CD4-positive, alpha-beta T cell treated with Interleukin-6 at 100 ng/mL for 8 hours (primary cell): Measurements from ENCODE around the gene JPH2.
"Not testable (repeated sequence)": the region's sequence is repeated elsewhere in the genome, so short reads cannot be mapped to it uniquely, and the experiment has no call there.

ENCODE experiments used
- DNase-seq: peaks from one replicate; pipeline ENCODE4 v3.0.0-alpha.2; 2020; ENCODE audit warnings: mixed read lengths, low spot score

JPH2 gene

DNA sequence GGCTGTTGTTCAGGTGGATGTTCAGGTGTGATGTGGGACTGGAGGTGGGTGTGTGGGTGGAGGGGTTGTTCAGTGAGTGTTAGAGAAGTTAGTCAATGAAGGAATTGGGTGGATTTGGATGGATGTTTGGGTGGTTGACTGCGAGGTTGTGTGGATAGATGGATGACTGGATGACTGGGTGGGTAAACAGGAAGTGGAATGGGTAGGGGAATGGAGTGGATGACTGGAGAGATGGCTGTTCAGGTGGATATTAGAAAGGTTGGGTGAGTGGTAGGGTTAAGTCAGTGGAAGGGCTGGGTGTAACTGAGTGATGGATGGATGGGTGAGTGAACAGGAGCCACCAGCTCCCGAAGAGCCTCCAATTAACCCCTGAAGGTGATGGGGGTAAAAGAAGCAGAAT is 27.9 kb downstream of the JPH2 start:
- no peak for DNase-seq

DNA sequence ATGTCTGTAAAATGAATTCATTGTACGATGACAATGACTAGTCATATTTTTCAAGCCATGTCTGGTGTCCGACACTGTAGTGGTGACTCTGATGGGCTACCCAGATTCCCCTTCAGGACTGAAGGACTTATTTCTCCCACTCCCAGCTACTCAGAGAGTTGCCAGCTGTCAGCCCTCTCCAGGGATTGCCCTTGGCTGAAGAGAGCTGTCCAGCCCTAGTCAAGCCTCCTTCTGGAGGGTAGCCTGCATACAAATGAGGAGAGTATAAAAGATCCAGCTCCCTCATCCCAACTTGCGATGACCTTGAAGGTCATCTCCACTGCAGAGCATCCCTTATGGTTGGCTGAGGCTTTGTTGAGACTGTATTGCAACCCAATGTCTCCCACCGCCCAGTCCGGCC is 29.9 kb downstream of the JPH2 start:
- DNase-seq = no peak

DNA sequence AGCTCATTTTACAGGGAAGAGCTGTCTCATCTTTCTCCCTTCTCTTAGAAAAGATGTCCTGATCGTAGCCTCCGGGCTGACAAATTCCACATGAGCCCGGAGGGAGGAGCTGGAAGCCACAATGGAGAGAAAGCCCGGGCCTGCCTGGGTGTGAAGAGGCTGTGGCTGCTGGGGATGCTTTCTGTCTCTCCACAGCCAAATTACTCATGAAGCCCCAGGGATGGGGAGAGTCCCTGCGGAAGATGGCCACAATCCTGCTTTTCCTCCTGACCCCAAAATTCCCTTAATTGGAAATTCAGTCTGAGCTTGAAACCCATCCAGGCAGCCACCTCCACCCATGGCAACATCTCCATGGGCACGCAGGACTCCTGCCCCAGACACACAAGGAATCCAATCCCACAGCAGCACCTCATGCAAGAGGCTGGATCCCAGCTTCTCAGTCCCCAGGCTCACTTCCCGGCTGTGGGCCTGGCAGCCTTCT is 32.4 kb downstream of the JPH2 start:
- no peak for DNase-seq

DNA sequence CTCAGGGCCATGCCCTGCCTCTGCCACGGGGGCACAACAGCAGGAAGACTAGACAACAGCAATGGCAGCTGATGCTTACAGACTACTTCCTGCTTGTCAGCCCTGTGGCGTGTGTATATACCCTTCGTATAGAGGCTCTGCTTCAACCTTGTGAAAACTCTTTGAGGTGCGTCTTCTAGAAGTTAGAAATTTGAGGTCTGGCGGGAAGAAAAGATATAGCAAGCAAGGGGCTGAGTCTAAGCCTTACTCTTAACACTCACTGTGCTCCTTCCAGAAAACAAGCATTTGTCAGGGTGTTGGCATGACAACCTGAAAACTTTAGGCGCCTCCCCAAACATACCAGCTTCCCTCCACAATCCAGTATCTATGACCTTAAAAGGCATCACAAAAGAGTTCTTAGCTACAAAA is 33.3 kb downstream of the JPH2 start:
- DNase-seq = peak; percentile 22

DNA sequence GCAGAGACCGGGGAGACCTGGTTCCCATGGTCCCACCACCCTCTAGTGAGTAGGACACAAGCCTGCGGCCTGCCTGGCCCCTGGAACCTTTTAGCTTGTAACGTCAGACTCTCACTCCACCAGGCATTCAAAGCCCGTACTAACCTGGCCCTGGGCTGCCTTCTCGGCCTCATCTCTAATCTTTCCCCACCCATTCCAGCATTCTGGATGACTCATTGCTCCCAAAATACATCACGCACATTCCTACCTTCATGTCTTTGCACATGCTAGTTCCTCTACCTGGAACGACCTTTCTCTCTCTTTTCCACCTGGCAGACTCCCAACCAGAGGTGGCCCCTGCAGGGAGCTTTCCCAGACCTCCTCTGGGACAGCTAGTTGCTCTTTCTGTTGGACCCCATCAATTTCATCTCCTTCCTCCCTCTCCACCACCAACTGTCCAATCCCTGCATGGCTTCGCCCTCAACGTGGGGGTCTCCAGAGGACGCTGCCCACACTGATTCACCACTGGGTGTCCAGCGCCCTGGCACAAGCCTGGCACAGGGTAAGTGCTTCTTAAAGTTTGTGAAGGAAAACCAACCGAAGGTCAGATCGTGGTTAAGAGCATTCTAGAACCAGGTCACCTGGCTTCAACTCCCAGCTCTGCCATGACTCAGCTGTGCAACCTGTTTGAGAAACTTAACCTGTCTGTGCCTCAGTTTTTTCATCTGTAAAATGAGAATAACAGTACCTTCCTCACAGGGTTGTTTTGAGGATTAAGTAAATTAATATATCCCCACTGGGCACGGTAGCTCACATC is 35.2 kb downstream of the JPH2 start:
- no peak for DNase-seq

DNA sequence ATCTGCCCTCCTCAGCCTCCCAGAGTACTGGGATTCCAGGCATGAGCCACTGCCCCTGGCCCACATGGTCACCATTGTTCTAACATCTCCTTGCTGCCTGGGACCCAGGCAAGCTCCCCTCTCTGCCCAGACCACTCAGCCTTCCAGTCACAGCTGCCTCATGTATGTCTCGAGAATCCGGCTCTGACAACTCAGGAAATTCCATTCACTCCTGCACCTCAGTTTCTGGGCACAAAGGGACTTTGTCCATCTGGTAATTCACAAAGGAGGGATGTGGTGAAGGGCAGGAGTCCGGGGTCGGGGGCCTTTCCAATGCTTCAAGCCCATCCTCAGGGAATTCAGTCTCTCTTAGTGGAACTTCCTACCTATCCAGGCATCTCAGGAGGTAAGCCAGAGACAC is 40.7 kb downstream of the JPH2 start:
- DNase-seq = no peak

DNA sequence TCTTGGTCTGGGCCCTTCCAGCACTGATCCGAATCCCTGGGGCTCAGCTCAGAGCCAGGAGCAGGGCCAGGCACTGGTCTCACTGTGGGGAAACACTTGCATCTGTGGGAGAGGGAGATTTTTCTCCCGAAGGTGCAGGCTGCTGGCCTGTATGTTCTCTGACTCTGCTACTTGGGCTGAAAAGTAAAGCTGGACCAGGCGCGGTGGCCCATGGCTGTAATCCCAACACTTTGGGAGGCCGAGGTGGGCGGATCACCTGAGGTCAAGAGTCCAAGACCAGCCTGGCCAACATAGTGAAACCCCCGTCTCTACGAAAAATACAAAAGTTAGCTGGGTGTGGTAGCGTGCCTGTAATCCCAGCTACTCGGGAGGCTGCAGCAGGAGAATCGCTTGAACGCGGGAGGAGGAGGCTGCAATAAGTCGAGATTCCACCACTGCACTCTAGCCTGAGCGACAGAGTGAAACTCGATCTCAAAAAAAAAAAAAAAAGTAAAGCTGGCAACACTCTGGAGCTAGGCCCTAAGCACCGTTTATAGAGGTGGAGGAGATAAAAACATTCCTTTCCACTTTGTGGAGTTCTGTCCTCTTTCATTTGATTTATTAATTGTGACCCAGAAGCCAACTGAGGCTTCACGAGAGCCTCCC is 41.7 kb downstream of the JPH2 start:
- DNase-seq = no peak

DNA sequence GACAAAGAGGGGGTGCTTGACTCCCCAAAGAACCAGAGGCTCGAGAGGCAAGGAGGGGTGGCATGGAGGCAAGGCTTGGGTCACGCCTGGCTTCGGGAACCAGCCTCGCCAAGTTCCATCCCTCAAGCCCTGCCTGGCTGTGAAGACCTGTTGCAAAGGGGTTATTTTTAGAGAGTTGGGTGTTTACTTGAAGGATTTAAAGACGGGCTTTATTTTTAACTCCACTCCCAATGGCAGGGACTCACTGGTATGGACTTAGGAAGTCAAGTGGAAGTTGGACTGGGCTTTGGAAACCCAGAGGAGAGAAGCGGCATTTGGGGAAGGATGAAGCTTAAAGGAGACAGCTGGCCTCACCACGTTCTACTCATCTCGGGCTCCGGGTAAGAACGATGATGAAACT is 43.1 kb downstream of the JPH2 start:
- no peak for DNase-seq

DNA sequence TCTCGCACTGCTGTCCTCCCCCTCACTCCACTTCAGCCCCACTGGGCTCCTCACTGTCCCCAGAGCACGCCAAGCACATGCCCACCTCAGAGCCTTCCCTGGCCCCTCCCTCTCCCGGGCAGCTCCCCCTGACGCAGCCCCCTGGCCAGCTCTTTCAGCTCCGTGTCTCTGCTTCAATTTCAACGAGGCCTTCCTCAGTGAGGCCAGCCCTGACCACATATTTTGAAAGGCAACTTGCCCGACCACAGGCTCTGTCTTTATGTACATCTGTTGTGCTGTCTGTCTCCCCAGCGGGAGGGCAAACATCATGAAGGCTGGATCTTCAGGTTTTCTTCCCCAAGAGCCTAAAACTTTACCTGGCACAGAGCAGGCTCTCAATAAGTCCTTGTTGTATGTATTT is 44.6 kb downstream of the JPH2 start:
- no peak for DNase-seq

DNA sequence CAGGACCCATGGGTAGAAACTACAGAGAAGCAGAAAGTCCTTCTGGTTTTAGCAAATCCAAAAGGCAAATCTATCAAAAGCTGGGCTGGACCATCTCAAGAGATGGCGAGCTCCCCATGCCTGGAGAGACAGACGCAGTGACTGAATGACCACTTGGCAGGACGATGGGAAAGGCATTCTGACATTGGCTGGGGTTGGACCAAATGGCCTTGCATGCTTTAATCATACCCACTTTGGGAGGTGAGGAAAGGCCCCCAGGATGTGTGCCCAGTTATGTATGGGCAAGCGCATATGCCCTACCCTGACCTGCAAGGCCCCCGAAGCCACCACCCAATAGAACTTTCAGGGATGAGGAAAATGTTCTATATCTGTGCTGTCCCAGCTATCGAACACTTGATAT is 45.1 kb downstream of the JPH2 start:
- DNase-seq = no peak

DNA sequence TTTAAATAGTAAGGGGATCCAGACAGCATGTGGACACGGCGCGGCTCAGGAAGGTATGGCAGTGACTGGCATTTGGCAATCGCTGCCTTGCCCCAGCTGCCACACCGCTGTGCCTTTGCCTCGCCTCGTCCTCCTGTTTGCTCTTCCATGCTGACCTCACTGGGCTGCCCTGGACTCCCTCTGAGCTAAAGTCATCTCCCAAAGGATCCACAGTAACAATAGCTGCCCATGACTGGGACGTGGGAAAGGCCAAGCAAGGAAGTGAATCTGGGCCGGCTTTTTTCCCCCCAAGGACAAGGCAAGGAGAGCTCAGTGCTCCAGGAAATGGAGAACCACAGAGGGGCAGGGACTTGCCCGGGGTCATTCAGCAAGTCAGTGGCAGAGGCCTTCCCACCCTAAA is 48.1 kb downstream of the JPH2 start:
- no peak for DNase-seq

DNA sequence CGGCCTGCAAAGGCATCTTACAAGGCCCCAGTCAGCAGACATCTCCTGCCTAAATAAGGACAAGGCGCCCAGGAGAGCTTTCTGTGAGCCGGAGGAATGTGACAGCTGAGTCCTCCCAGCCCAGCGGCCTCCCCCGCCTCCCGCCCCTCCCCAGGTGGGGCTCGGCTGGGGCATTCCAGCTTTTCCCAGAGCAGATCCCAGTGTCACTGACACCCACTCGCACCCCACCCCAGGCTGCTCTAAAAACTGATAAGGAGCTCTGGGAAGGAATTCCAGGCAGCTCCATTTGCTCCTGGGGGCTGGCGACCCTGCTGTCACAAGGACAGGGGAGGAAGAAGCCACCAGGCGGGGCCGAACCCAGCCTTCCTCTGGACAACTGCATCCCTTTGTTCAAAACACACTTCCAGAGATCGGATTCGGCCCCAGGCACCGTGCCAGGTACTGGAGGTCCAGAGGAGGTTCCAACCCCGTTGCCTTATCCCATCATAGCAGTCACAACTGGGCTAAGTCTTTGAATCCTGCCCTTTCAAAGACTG is 49.7 kb downstream of the JPH2 start:
- no peak for DNase-seq

DNA sequence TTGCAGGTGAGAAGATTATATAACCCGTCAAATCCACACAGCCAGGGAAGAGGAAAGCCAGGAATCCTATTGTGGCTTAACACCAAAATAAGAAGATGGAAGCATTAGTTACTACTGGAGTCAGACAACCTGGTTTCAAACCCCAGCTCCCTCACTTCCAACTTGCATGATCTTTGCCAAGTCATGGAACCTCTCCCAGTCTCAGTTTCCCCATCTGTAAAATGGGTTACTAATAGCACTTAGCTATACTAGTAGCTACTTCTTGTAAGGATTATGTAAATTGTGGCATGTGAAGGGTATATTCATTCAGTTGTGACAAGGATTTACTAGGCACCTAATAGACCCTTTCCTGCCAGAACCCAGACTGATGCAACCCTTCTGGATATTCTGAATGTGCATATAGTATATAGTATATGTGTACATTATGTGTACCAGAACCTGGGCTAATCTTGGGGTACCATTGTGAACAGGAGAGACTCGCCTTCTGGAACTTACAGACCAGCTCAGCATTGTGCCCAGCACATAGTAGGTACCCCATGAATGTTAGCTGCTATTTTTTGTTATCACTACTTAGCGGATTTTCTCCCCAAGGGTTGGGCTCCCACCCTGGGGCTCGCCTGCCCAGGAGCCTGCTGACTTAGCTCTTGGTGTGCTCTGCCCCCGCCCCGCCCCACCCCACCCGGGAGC is 50.3 kb downstream of the JPH2 start:
- no peak for DNase-seq

DNA sequence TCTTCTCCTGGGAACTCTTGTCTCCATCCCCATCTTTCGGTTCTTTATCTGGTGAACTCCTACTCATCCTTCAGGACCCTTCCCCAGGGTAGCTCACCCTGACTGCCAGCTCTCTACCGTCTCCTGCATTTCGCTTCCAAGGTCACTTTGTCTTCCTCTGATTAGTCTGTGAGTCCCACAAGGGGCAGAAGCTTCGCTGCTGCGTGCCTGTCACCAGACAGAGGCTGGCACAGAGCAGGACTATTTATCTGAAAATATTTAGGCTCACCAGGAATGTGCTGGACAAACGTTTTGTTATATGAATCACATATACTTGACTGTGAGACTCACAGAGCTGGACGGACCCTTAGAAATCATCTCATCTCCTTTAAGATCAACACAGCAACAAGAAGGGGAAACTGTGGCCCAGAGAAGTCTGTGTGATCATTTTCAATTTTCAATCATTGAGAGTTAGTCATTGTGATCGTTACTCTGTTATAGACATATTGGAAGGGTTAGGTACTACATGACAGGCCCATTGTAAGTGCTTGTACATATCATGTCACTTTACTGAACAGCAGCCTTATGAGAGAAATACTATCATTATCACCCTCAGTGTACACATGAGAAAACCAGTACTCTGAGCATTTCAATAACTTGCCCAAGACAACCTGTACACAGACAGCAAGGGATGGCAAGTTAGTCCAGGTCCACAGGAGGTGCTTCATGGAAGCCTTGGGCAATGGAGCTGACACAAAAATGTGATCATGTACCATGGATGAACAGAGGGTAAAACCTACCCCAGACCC is 51.4 kb downstream of the JPH2 start:
- DNase-seq = no peak

DNA sequence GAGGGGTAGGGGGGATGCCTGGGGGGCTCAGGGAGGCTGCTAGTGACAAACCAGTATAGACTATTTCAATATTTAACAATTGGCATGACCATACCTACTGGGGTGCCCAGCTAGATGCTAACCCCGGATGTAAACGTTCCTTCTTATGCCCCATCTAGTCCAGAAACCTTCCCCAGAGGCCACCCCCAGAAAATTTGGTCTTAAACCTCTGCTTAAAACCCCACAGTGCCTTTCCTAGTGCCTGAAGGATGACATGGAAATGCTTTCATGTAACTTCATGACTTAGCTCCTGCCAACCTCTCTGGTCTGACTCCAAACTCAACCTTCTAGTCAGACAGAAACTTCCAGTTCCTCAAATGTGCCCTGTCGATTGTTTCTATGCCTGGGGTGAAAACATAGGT is 52.0 kb downstream of the JPH2 start:
- DNase-seq = no peak

DNA sequence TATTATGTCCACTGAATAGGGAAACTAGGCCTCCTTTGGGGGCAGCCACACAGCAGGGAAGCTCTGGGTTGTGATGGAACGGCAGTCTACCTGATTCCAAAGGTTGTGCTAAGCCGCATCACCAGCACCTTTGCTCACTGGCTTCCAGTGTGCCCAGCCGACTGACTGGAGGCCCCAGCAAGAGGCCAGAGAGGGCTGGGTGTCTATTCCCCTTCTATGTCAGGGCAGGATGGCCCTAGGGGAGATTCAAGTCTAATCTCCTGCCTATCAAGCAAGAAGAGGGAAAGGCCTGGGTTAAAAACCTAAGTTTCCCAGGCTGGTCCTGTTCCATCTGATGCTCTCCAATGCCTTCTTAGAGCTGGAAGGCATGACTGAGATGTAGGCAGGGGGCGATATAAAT is 53.6 kb downstream of the JPH2 start:
- no peak for DNase-seq

DNA sequence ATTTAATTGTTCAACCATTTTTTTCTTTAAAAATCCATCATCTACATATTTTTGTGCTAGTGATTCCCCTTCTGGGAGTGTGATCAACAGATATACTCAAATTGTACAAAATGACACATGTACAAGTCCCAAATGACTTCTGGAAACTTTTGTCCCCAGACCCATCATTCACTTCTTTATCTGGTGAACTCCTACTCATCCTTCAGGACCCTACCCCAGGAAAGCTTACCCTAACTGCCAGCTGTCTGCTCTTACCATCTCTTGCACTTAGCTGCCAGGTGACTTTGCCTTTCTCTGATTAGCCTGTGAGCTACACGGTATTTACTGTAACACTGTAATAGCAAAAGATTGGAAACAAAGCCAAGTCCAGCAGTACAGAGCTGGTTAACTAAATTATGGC is 55.3 kb downstream of the JPH2 start:
- no peak for DNase-seq

DNA sequence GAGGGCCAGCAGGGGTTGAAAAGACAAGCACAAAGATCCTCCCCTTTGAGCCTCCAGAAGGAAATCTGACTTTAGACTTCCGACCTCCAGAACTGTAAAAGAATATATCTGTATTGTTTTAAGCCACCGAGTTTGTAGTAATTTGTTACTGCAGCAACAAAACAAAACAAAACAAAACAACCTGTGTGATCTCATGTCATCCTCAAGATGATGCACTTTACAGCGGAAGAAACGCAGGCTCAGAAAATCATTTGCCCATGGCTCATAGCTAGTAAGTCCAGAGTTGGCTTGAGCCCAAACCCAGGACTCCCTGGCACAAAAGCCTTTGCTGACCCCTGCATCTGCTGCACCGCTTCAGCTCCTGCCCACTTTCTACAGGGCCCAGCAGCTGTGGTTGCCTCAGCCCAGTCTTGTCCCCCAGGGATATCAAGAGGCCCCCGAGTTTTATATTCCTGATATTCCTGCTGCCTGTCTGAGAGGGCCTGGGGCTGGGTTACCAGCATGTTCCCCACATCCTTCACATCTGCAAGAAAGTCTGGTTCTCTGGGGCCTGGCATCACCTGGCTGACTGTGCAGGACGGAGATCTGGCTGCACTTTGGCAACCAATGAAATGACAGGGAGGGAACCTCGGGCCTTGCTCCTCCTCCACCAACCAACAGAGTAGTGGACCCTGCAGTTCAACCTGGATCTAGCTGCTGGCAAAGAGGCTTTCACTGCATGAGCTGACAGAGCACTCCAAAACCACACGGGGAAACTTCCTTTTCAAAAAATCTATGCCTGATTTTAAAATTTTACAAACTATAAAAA is 56.9 kb downstream of the JPH2 start:
- no peak for DNase-seq

DNA sequence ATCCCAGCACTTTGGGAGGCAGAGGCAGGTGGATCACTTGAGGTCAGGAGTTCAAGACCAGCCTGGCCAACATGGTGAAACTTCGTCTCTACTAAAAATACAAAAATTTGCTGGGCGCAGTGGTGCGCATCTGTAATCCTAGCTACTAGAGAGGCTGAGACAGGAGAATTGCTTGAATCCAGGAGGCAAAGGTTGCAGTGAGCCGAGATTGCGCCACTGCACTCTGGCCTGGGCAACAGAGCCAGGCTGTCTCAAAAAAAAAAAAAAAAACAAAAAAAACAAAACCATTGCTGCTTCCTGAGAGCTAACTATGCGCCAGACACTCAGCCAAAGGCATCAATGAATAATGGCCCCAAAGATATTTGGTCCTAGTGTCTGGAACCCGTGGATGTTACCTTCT is 57.7 kb downstream of the JPH2 start:
- not testable (repeated sequence) for DNase-seq

DNA sequence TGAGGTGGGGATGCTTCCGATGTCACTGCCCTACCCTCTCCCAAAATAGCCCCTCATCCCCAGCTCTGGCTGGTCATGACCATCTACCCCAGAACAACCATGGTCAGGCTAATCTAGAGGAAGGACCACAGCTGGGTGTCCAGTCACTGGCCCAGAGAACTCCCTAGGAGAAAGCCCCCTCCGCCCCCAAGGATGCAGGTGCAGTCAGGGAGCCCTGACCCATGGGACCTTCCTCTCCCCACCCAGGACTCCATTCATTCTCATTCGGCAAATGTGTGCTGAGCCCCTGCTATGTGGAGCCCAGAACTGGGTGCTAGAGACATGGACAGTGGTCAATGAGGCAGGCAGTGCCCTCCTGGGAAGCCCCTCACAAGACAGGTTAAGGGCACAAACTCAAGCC is 60.5 kb downstream of the JPH2 start:
- DNase-seq = no peak
